Activated B cell treated with CpG ODN at 0.5 μM for 24 hours (primary cell): ENCODE data around the gene VIM. TPM values are rescaled to one million over a fixed set of nuclear protein-coding genes. Genes with fewer than 3 reads are reported as not detected.

Experiments used
- ATAC-seq: fragments of 200-7000 bp; cut with Tn5 transposase; one replicate; pipeline ENCODE4 v1.10.0; 2021; ENCODE audit warnings: low read depth, mild to moderate bottlenecking, moderate library complexity
- CTCF ChIA-PET: fragments of 350-600 bp; sonication (Branson Sonifier 250); formaldehyde crosslinking; loops from one replicate; lab custom pipeline; 2021; ENCODE audit warnings: antibody characterized with exemption; lab: Charles Lee
- POLR2A ChIA-PET: fragments of 350-600 bp; sonication (Branson Sonifier 250); formaldehyde crosslinking; loops from one replicate; lab custom pipeline; 2021; ENCODE audit warnings: antibody characterized with exemption; lab: Charles Lee
- DNase-seq: peaks from one replicate; pipeline ENCODE4 v3.0.0; 2022
- H3K27ac Mint-ChIP-seq: one replicate; pipeline ENCODE4 v1.8.0; 2020; ENCODE audit warnings: mixed read lengths
- H3K27me3 Mint-ChIP-seq: one replicate; pipeline ENCODE4 v1.8.0; 2021; ENCODE audit warnings: mixed read lengths
- H3K36me3 Mint-ChIP-seq: one replicate; pipeline ENCODE4 v1.8.0; 2021; ENCODE audit warnings: low read depth, mixed read lengths
- H3K4me1 Mint-ChIP-seq: one replicate; pipeline ENCODE4 v1.8.0; 2021; ENCODE audit warnings: mixed read lengths
- H3K4me3 Mint-ChIP-seq: one replicate; pipeline ENCODE4 v1.8.0; 2020; ENCODE audit warnings: mild to moderate bottlenecking, mixed read lengths
- H3K9me3 Mint-ChIP-seq: one replicate; pipeline ENCODE4 v1.8.0; 2020; ENCODE audit warnings: mixed read lengths
- intact Hi-C: fragments of 100-400 bp; cut with micrococcal nuclease; formaldehyde crosslinking; loops from one replicate; pipeline ENCODE4 v1.15.1; 2024
- total RNA-seq: library from RNA; stranded (reverse); gene quantifications from 2 replicates; pipeline ENCODE4 v1.2.3, GENCODE V29; 2022
- TF ChIP-seq, protein P1 (sequence below): fragments of 200-600 bp; IDR thresholded peaks from one replicate; pipeline ENCODE4 v1.8.0; 2022; ENCODE audit warnings: antibody characterized with exemption, mild to moderate bottlenecking

The VIM gene
- total RNA-seq, 1 donor from 2014 or later, result 796 TPM

DNA sequence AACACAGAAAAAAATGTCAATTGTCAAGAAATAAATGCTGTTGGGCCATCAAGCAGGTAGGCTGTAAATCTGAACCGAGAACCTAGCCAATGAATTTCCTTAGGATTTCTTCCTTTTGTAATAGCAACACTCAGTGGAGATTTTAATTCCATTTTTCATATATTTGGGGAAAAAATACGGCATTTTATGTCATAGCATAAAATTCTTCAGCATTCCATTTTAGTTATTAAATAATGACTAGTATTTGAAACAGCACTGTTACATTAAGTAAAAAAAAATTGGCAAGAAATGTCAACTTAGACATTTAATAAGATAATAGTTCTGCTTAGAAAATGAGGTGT is 12.3 kb upstream of the VIM start:
- no peaks in the 10 kb centered on the region for H3K9me3 Mint-ChIP-seq
- DNase-seq (no peak), ATAC-seq (no peak)
- no peaks in the 10 kb centered on the region for H3K27me3 Mint-ChIP-seq
- peak overlapping the region; percentile 90 for H3K27ac Mint-ChIP-seq
- intact Hi-C loops, result loop anchor here (1.0 kb wide), 3 partner anchors 9 to 14 kb away; partner anchors contain the start of genes TRDMT1 and VIM
- TF ChIP-seq, protein P1, sequence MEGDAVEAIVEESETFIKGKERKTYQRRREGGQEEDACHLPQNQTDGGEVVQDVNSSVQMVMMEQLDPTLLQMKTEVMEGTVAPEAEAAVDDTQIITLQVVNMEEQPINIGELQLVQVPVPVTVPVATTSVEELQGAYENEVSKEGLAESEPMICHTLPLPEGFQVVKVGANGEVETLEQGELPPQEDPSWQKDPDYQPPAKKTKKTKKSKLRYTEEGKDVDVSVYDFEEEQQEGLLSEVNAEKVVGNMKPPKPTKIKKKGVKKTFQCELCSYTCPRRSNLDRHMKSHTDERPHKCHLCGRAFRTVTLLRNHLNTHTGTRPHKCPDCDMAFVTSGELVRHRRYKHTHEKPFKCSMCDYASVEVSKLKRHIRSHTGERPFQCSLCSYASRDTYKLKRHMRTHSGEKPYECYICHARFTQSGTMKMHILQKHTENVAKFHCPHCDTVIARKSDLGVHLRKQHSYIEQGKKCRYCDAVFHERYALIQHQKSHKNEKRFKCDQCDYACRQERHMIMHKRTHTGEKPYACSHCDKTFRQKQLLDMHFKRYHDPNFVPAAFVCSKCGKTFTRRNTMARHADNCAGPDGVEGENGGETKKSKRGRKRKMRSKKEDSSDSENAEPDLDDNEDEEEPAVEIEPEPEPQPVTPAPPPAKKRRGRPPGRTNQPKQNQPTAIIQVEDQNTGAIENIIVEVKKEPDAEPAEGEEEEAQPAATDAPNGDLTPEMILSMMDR, result no peak
- peaks cover 22% of the 10 kb centered on the region for H3K4me1 Mint-ChIP-seq
- peaks cover 16% of the 10 kb centered on the region for H3K36me3 Mint-ChIP-seq
- H3K4me3 Mint-ChIP-seq, result no peak overlapping the region
- ChIA-PET CTCF (interaction anchor here (1.8 to 2.0 kb wide), 3 partner anchors 11 to 15 kb away, joined by 5 to 7 read pairs (median 6); partner anchors contain the start of gene TRDMT1), POLR2A (interaction anchor here (0.7 to 2.9 kb wide), 5 partner anchors 10 to 399 kb away, joined by 3 to 59 read pairs (median 11); partner anchors contain the start of genes RSU1, TRDMT1 and VIM)

DNA sequence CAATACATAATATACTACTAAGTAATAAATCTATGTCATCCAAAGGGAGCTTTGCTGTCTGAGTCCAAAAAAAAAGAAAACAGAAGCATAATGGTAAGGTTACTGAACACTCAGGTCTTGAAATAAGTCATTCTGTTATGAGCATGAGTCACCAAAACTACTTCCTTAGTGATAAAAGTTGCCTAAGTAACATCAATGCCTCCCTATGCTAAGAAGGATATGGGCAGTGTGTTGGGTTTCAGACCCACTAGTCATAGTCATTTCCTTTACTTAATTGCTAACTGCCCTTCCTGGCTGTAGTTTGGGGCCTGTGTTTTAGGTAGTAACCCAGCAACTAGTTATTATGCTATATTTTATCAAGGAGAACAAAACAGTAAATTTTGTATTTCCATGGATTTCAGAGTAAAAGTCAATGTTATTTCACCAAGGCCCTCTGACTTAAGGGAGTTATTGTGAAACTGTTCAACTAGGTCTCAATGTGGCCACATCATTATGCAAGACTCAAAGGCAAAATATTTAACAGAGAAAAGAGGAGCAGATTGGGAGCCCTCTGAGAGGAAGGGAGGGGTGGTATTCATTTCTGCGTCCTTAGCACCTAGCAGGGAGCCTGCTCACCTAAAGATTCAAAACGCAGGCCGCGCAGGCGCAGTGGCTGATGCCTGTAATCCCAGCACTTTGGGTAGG is 11.7 kb upstream of the VIM start:
- H3K27me3 Mint-ChIP-seq, result no peaks in the 10 kb centered on the region
- peak; percentile 96 for ATAC-seq
- intact Hi-C loops, result loop anchor here (1.0 kb wide), 3 partner anchors 10 to 15 kb away; partner anchors contain the start of genes TRDMT1 and VIM
- DNase-seq, result no peak
- TF ChIP-seq, protein P1, result no peak
- peak overlapping the region; percentile 46 for H3K4me3 Mint-ChIP-seq
- H3K36me3 Mint-ChIP-seq, result peaks cover 18% of the 10 kb centered on the region
- H3K27ac Mint-ChIP-seq, result peak overlapping the region; percentile 90
- POLR2A ChIA-PET, result interaction anchor here (0.7 to 2.9 kb wide), 6 partner anchors 10 to 399 kb away, joined by 3 to 59 read pairs (median 7); partner anchors contain the start of genes RSU1, TRDMT1 and VIM
- H3K9me3 Mint-ChIP-seq, result no peaks in the 10 kb centered on the region
- peaks cover 24% of the 10 kb centered on the region for H3K4me1 Mint-ChIP-seq
- CTCF ChIA-PET, result interaction anchor here (1.8 to 2.0 kb wide), 3 partner anchors 10 to 15 kb away, joined by 5 to 7 read pairs (median 6); partner anchors contain the start of gene TRDMT1

DNA sequence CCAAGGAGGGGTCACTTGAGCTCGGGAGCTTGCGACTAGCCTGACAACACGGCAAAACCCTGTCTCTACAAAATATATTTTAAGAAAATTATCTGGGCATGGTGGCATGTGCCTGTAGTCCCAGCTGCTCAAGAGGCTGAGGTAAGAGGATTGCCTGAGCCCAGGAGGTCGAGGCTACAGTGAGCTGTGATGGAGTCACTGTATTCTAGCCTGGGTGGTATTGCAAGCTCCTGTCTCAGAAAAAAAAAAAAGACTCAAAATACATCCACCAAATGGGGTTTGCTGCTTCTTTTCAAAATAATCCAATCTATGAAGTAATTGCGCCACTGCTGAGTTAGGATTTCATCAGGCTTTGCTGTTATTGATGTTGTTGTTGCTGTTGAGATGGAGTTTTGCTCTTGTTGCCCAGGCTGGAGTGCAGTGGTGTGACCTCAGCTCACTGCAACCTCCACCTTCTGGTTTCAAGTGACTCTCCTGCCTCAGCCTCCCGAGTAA is 11.1 kb upstream of the VIM start:
- Mint-ChIP-seq H3K9me3 (no peaks in the 10 kb centered on the region), H3K4me3 (no peak overlapping the region), H3K27me3 (no peaks in the 10 kb centered on the region), H3K36me3 (peaks cover 15% of the 10 kb centered on the region), H3K4me1 (peaks cover 24% of the 10 kb centered on the region), H3K27ac (peak overlapping the region; percentile 90)
- TF ChIP-seq, protein P1, result no peak
- CTCF ChIA-PET, result interaction anchor here (2.0 kb wide), 1 partner anchor 13 kb away, joined by 7 read pairs; no protein-coding TSS in a partner anchor
- intact Hi-C loops, result loop anchor here (1.0 kb wide), 3 partner anchors 11 to 16 kb away; partner anchors contain the start of genes TRDMT1 and VIM
- POLR2A ChIA-PET, result interaction anchor here (0.7 to 2.9 kb wide), 4 partner anchors 12 to 400 kb away, joined by 3 to 59 read pairs (median 7); partner anchors contain the start of genes RSU1, TRDMT1 and VIM
- no peak for ATAC-seq
- no peak for DNase-seq

DNA sequence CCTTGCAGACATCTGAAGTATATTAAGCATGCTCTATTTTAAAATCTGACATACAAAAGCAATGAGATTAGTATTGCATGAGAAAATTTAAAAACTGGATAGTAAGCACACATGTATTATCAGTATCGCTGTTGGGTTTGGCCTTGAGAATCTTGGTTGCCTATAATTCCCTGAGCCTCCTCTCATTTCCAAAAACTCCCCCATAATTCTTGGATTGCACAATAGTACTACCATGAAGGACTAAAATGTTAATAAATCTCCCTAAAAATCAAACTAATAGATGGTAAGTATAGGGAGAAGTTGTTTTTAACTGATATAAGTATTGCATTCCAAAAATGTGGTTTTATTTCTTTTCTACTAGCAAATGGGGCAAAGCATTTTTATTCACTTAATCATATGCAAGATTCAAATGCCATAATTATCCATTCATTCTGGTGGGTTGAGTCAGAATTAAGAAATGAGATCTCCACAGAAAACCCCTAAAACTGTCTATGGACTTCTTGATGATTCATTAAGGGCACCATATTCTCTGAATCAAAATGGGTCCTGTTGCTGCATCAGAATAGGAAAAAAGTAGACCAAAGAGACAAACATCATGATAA is 10.3 kb upstream of the VIM start:
- TF ChIP-seq, protein P1, result no peak
- CTCF ChIA-PET, result no interaction called here
- POLR2A ChIA-PET, result interaction anchor here (2.9 kb wide), 2 partner anchors 11 kb away, joined by 18 to 59 read pairs; partner anchors contain the start of gene VIM
- Mint-ChIP-seq H3K27ac (peak overlapping the region; percentile 3), H3K27me3 (no peaks in the 10 kb centered on the region), H3K36me3 (peaks cover 15% of the 10 kb centered on the region), H3K9me3 (no peaks in the 10 kb centered on the region), H3K4me3 (no peak overlapping the region), H3K4me1 (peaks cover 26% of the 10 kb centered on the region)
- ATAC-seq (no peak), DNase-seq (no peak)
- intact Hi-C loops, result no loop called here
